Epithelial cell of proximal tubule (primary cell): ENCODE measurements around the gene TICRR. TPM values are rescaled to one million over a fixed set of nuclear protein-coding genes. Genes with fewer than 3 reads are reported as not detected.

Experiments
- DNase-seq: peaks from one replicate; pipeline ENCODE4 v3.0.0-alpha.2; 2011; ENCODE audit warnings: low read depth
- H3K4me3 ChIP-seq: 2 replicates; pipeline ENCODE4 v1.5.1; 2011; ENCODE audit warnings: low read depth, mild to moderate bottlenecking, low read length
- CTCF ChIP-seq: conservative IDR thresholded peaks from 2 replicates; pipeline ENCODE4 v1.5.1; 2012; ENCODE audit warnings: low read depth, mild to moderate bottlenecking, low read length
- total RNA-seq: library from RNA; depleted of rRNA; stranded (reverse); fragments of >200 nt; gene quantifications from 2 replicates; pipeline ENCODE4 v1.2.3, GENCODE V29; 2015

TICRR gene
- total RNA-seq, 1 donor from 2014 or later: 13.1 TPM

GRCh38 chr15:89586651-89587050 is 11.4 kb downstream of the TICRR start:
- no peak for DNase-seq
- no peak for TF ChIP-seq CTCF
- H3K4me3 ChIP-seq: no peak overlapping the region

- DNase-seq: no peak
- TF ChIP-seq CTCF: no peak
- no peak overlapping the region for H3K4me3 ChIP-seq
Measured at GRCh38 chr15:89587955-89588354, 12.7 kb downstream of the TICRR start.

- DNase-seq: no peak
Measured at GRCh38 chr15:89591834-89592233, 16.6 kb downstream of the TICRR start.

GRCh38 chr15:89593018-89593417 is 17.7 kb downstream of the TICRR start:
- H3K4me3 ChIP-seq: no peak overlapping the region
- no peak for TF ChIP-seq CTCF
- DNase-seq: no peak

More at GRCh38 chr15:89591834-89592233, 16.6 kb downstream of the TICRR start:
- no peak overlapping the region for H3K4me3 ChIP-seq
- TF ChIP-seq CTCF: no peak

GRCh38 chr15:89599021-89599420 is 23.8 kb downstream of the TICRR start:
- TF ChIP-seq CTCF: no peak
- DNase-seq: no peak
- H3K4me3 ChIP-seq: no peak overlapping the region

GRCh38 chr15:89611317-89611716 is 36.0 kb downstream of the TICRR start:
- H3K4me3 ChIP-seq: no peak overlapping the region
- no peak for TF ChIP-seq CTCF

GRCh38 chr15:89613031-89613430 is 37.8 kb downstream of the TICRR start:
- DNase-seq: no peak
- TF ChIP-seq CTCF: no peak
- no peak overlapping the region for H3K4me3 ChIP-seq

More at GRCh38 chr15:89611317-89611716, 36.0 kb downstream of the TICRR start:
- DNase-seq: no peak
